Endothelial cell of umbilical vein (primary cell): ENCODE results near the gene HTT. TPM values are rescaled to one million over a fixed set of nuclear protein-coding genes. Genes with fewer than 3 reads are reported as not detected.

Experiments
- BruUV-seq: library from RNA; stranded (reverse); fragments of 400-500 nt; replicated peaks from 2 replicates; lab custom pipeline; 2021; lab: Mats Ljungman, UMichigan
- CTCF ChIA-PET: fragments of 300-600, 350-600 bp; sonication (Branson Sonifier 250); formaldehyde crosslinking; loops from one replicate; lab custom pipeline; 2021; ENCODE audit warnings: antibody characterized with exemption, inconsistent platforms; lab: Charles Lee
- POLR2A ChIA-PET: fragments of 300-600, 350-600 bp; sonication (Branson Sonifier 250); formaldehyde crosslinking; loops from one replicate; lab custom pipeline; 2021; ENCODE audit warnings: antibody characterized with exemption, inconsistent platforms; lab: Charles Lee
- DNase-seq: peaks from one replicate; pipeline ENCODE4 v3.0.0-alpha.2; 2011; ENCODE audit warnings: low read depth, low spot score
- FAIRE-seq: peaks from 2 replicates; lab custom pipeline; 2011; peaks lifted over from hg19 to GRCh38; lab: Jason Lieb, UNC
- H2AFZ ChIP-seq: 2 replicates; pipeline ENCODE4 v1.6.0; 2012; ENCODE audit warnings: low read depth, low read length, control low read depth, inconsistent platforms
- H3K27ac ChIP-seq: 2 replicates; pipeline ENCODE4 v1.5.1; 2011; ENCODE audit warnings: low read depth, mild to moderate bottlenecking, control low read depth, low read length, moderate library complexity; ENCODE audit not compliant: insufficient read depth
- H3K27me3 ChIP-seq, 2 experiments: 2 replicates each; pipeline versions ENCODE4 v1.6.0 to v1.6.1; 2011; ENCODE audit warnings: low read length in 2 of 2, mixed read lengths in 1 of 2; ENCODE audit not compliant: control insufficient read depth in 2 of 2, insufficient read depth in 2 of 2
- H3K36me3 ChIP-seq, 2 experiments: 2 replicates in 1 of 2; 3 replicates in 1 of 2; pipeline ENCODE4 v1.5.1; 2011; ENCODE audit warnings: low read length in 2 of 2, mild to moderate bottlenecking in 1 of 2, moderate library complexity in 1 of 2; ENCODE audit not compliant: control insufficient read depth in 2 of 2, insufficient read depth in 2 of 2; ENCODE audit errors: extremely low read depth in 1 of 2
- H3K4me1 ChIP-seq: 3 replicates; pipeline ENCODE4 v1.5.1; 2011; ENCODE audit warnings: mild to moderate bottlenecking, low read length; ENCODE audit not compliant: control insufficient read depth, insufficient read depth; ENCODE audit errors: extremely low read depth
- H3K4me2 ChIP-seq: 2 replicates; pipeline ENCODE4 v1.6.1; 2011; ENCODE audit warnings: low read length, control low read depth, mixed read lengths; ENCODE audit not compliant: insufficient read depth
- H3K4me3 ChIP-seq, 3 experiments: fragments of 200-600 bp in 1 of 3; sonication (generic), shearing (Covaris generic) in 1 of 3; replicated peaks in 1 of 3; 2 replicates each; pipeline ENCODE4 v1.5.1; 2011 to 2016; ENCODE audit warnings: control low read depth in 3 of 3, low read length in 3 of 3, mild to moderate bottlenecking in 2 of 3, inconsistent platforms in 1 of 3, low read depth in 1 of 3, moderate library complexity in 1 of 3; ENCODE audit not compliant: insufficient read depth in 1 of 3
- H3K79me2 ChIP-seq: 2 replicates; pipeline ENCODE4 v1.6.0; 2012; ENCODE audit warnings: low read length, inconsistent platforms; ENCODE audit not compliant: control insufficient read depth, insufficient read depth
- H3K9ac ChIP-seq: replicated peaks from 2 replicates; pipeline ENCODE3; 2011; ENCODE audit warnings: low read length, control low read depth; ENCODE audit not compliant: insufficient read depth; ENCODE audit errors: extremely low read depth
- H3K9me1 ChIP-seq: replicated peaks from 3 replicates; pipeline ENCODE4 v1.6.0; 2011; ENCODE audit warnings: mild to moderate bottlenecking, low read length; ENCODE audit not compliant: control insufficient read depth, insufficient read depth; ENCODE audit errors: extremely low read depth
- H3K9me3 ChIP-seq: replicated peaks from 2 replicates; pipeline ENCODE4 v1.5.1; 2012; ENCODE audit warnings: low read length, inconsistent platforms; ENCODE audit not compliant: control insufficient read depth, insufficient read depth
- H4K20me1 ChIP-seq: replicated peaks from 2 replicates; pipeline ENCODE3; 2011; ENCODE audit warnings: mild to moderate bottlenecking, low read length; ENCODE audit not compliant: control insufficient read depth, insufficient read depth; ENCODE audit errors: extremely low read depth
- EZH2 ChIP-seq: IDR thresholded peaks from 2 replicates; pipeline ENCODE4 v1.6.1; 2012; ENCODE audit warnings: borderline replicate concordance, low read depth, mild to moderate bottlenecking, moderate library complexity, low read length, inconsistent platforms; ENCODE audit not compliant: severe bottlenecking
- FOS ChIP-seq: IDR thresholded peaks from 2 replicates; pipeline ENCODE4 v1.6.1; 2011; ENCODE audit warnings: mild to moderate bottlenecking, low read length, moderate library complexity, borderline replicate concordance; ENCODE audit not compliant: insufficient read depth
- GATA2 ChIP-seq: IDR thresholded peaks from 2 replicates; pipeline ENCODE4 v1.7.0; 2011; ENCODE audit warnings: low read depth, mild to moderate bottlenecking, moderate library complexity, mixed read lengths, low read length; ENCODE audit not compliant: insufficient read length, insufficient read depth
- JUN ChIP-seq: IDR thresholded peaks from 2 replicates; pipeline ENCODE4 v1.6.1; 2011; ENCODE audit warnings: borderline replicate concordance, low read depth; ENCODE audit not compliant: insufficient read length, insufficient read depth
- MAX ChIP-seq: IDR thresholded peaks from 2 replicates; pipeline ENCODE4 v1.6.1; 2011; ENCODE audit not compliant: insufficient read depth, insufficient read length
- MYC ChIP-seq: IDR thresholded peaks from one replicate; pipeline ENCODE4 v1.6.1; 2011; ENCODE audit warnings: mild to moderate bottlenecking, low read depth, low read length
- POLR2A ChIP-seq: IDR thresholded peaks from 2 replicates; pipeline ENCODE4 v1.6.1; 2012; ENCODE audit warnings: low read depth, mild to moderate bottlenecking, control low read depth, low read length
- POLR2AphosphoS5 ChIP-seq: IDR thresholded peaks from 2 replicates; pipeline ENCODE4 v1.6.1; 2012; ENCODE audit warnings: low read depth, mild to moderate bottlenecking, control low read depth, low read length, moderate library complexity; ENCODE audit not compliant: insufficient read depth
- dilution Hi-C: fragments of 300-500 bp; cut with MboI; formaldehyde crosslinking; loops from one replicate; pipeline ENCODE4 v1.15.0; 2019; ENCODE audit warnings: low sequenced_read_pairs; ENCODE audit not compliant: extremely low pct_ligation_motif_present
- intact Hi-C: fragments of 100-400 bp; cut with micrococcal nuclease; formaldehyde crosslinking; loops from one replicate; pipeline ENCODE4 v1.10.0; 2022
- polyA plus RNA-seq, 4 experiments: library from polyadenylated mRNA; depleted of rRNA in 3 of 4; stranded (reverse) in 3 of 4; unstranded in 1 of 4; fragments of >200 nt; gene quantifications; 2 replicates each; pipeline versions ENCODE4 v1.2.1 to v1.2.3, GENCODE V29; 2011 to 2012; ENCODE audit warnings: missing spikeins in 1 of 4
- total RNA-seq: library from RNA; stranded (reverse); gene quantifications from 2 replicates; pipeline ENCODE4 v1.2.3, GENCODE V29; 2021

Gene HTT
- total and polyA plus RNA-seq, 2 donors (not counting 3 experiments of a cell fraction or from before 2014, with no cell fraction given): 15.7 to 61.2 TPM

GRCh38 chr4:3285558-3286334, 211.3 kb downstream of the HTT start:
- dilution Hi-C loops: no loop called here
- H3K4me1 ChIP-seq: no peaks in the 10 kb centered on the region
- DNase-seq (no peak), FAIRE-seq (no peak)
- H3K9ac ChIP-seq: no peak overlapping the region
- no TSS peak for BruUV-seq
- no peaks in the 10 kb centered on the region for H3K36me3 ChIP-seq
- no peaks in the 10 kb centered on the region for H3K79me2 ChIP-seq
- TF ChIP-seq GATA2 (no peak), EZH2 (no peak)
- no peaks in the 10 kb centered on the region for H3K9me3 ChIP-seq
- no peak overlapping the region for H3K4me2 ChIP-seq
- intact Hi-C loops: no loop called here
- no peak overlapping the region for H3K4me3 ChIP-seq
- H3K9me1 ChIP-seq: no peaks in the 10 kb centered on the region
- H3K27me3 ChIP-seq: peaks cover 0 to 2% of the 10 kb centered on the region in 2 experiments
- no peak overlapping the region for H2AFZ ChIP-seq
- no peaks in the 10 kb centered on the region for H4K20me1 ChIP-seq
- ChIA-PET CTCF (no interaction called here), POLR2A (no interaction called here)
- H3K27ac ChIP-seq: no peak overlapping the region

- FAIRE-seq: no peak
These were observed 212.1 kb downstream of the HTT start for GRCh38 chr4:3286335-3287175.

More at GRCh38 chr4:3286335-3287175, 212.1 kb downstream of the HTT start:
- intact Hi-C loops: no loop called here
- no peaks in the 10 kb centered on the region for H4K20me1 ChIP-seq
- dilution Hi-C loops: no loop called here
- H3K9me3 ChIP-seq: no peaks in the 10 kb centered on the region
- TF ChIP-seq FOS (no peak), JUN (no peak), GATA2 (no peak), POLR2A (no peak), MAX (no peak), EZH2 (no peak), POLR2AphosphoS5 (no peak), MYC (no peak)
- POLR2A ChIA-PET: no interaction called here
- BruUV-seq: no TSS peak
- no peak overlapping the region for H2AFZ ChIP-seq
- H3K9ac ChIP-seq: no peak overlapping the region
- no peaks in the 10 kb centered on the region for H3K9me1 ChIP-seq
- H3K36me3 ChIP-seq: no peaks in the 10 kb centered on the region
- CTCF ChIA-PET: no interaction called here
- no peak overlapping the region for H3K27ac ChIP-seq
- H3K79me2 ChIP-seq: no peaks in the 10 kb centered on the region
- H3K4me2 ChIP-seq: no peak overlapping the region
- no peak for DNase-seq
- peaks cover 2% of the 10 kb centered on the region for H3K4me1 ChIP-seq
- no peaks in the 10 kb centered on the region for H3K27me3 ChIP-seq
- H3K4me3 ChIP-seq: no peak overlapping the region
